Left ventricle myocardium superior (tissue), 1 donor: Measurements from ENCODE around the gene CHCHD1. TPM values are rescaled to one million over a fixed set of nuclear protein-coding genes. Genes with fewer than 3 reads are reported as not detected.
A peak's percentile ranks its signal among the peaks of the same experiment; 100 is the strongest.

Experiments used
- ATAC-seq: fragments of 200-7000 bp; cut with Tn5 transposase; one replicate; pipeline ENCODE4 v1.9.1; 2020; ENCODE audit warnings: mild to moderate bottlenecking, moderate library complexity
- DNase-seq: peaks from one replicate; pipeline ENCODE4 v3.0.0-alpha.2; 2020
- intact Hi-C: fragments of 100-400 bp; cut with micrococcal nuclease; formaldehyde crosslinking; loops from one replicate; pipeline ENCODE4 v1.11.0; 2022
- total RNA-seq: library from RNA; stranded (reverse); fragmentation: NEBNext Ultra II Directional; extraction: Animal tissue kit (Norgen Biotek cat#: 25700); gene quantifications from one replicate; pipeline ENCODE4 v1.2.1, GENCODE V29; 2021
- donor health status: DM: no; HTN: yes; CAD: no; lungs with severe emphysema.

The CHCHD1 gene
- total RNA-seq, 1 donor from 2014 or later, result 29.2 TPM

DNA sequence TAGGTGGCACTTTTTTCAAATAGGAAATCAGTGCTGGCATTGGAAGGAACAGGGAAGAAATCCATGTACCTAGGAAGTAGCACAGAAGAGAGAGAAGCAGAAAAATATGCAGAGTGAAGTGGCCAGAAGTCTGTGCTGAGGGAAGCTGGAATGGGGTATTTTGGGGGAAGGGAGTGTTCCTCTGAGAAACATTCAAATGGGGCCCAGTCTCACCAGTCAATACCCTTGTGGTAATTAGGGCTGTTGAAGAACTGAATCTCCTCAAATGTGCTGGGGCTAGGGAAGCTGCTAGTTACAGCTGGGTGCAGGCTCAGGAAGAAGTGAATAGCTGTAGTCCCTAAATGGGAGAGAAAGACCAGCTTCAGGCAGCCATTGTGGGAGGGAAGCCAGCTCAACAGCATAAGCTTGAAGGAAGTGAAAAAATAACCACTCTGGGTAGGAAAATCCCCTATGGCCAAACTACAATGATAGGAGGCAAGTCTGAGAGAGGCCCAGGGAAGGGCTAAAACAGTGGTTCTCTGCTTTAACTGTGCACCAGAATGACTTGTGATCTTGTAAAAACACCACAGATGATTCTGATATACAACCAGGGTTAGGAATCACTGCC lies 21.9 kb downstream of the CHCHD1 start:
- no peak for ATAC-seq
- intact Hi-C loops, result no loop called here
- no peak for DNase-seq

DNA sequence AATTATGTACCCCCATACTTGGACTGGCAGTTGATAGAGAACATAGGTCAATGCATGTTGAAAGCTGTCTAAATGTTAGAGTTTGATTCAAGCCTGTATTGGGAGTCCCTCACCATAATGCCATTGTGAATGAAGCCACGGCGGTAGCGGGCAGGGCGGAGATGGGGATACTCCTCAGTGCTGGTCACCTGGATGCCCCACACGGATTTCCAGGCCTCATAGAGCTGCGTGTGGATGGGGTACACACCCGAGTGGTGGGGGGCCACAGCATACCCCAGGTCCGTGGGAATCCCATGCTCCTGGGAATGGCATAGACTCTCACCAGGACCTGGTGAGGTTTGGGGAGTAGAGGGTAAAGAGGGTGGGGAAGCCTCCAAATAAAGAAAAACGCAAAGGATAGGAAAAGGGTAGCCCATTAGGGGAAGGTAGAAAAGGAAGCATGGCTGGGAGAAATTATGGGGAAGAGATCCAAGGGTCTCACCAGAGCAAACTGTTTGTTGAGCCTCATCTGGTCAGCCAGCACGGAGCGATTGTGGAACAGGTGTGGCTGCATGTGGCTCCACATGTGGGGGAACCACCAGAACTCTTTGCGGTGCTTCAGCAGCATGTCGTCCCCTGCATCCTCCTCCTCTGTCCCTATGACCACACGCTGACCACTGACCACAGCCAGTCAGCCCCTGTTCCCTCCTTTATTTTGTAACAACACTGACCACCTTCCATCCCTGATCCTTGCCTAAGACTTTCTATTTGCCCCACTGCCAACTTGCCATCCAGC lies 24.5 kb downstream of the CHCHD1 start:
- no peak for DNase-seq
- no peak for ATAC-seq
- intact Hi-C loops, result no loop called here

DNA sequence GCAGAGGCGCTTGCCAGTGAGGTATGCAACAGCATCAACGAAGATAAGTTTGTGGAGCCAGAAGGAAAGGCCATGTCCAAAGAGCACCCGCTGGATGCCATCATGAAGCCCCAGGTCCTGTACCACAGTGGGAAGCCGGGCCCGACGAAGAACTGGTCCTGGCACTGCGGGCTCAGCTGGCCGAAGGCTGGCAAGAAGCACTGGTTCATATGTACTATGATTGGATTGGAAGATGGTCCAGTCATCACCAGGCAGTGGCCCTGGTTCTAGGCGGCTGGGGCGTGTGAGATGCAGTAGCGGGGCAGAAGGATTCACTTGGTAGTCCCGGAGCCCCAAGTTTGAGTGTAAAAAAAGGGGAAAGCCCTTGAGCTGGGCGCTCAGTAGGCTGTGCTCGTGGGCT lies 25.6 kb downstream of the CHCHD1 start:
- DNase-seq (peak; percentile 25), ATAC-seq (no peak)
- intact Hi-C loops, result no loop called here

DNA sequence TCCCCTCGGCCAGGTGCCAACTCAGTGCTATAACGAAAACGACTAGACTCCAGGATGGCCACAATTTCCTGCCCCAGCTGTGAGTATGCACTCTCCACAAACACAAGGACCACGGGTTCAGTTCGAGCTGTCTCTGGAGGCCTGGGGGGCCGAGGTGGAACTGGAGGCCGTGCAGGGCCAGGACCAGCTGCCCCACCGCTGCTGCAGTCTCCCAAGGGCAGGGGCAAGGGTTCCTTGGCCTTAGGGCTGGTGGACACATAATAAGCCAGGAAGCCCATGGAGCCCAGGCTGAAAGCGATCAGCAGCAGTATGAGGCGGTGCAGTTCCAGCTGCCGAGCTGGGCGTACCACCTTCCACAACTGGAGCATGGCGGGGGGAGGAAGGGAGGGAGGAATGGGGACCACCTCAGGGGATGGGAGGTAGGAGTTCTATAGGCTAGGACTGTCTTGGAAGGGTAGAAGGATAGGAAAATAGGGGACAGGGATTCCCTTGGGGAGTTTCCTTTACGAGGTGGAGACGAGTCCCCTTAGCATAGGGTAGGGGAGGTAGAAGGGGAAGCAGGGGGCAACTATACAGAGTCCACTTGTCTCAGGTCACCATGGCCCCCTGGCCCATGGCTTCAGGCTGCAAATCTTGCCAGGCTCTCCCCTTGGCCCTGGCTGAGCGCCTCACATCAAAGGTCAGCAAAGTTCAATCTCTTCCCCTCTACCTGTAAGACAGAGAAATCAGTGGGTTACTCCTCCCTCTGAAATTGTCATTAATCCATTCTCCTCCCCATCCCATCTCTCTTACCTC lies 26.4 kb downstream of the CHCHD1 start:
- ATAC-seq, result no peak
- intact Hi-C loops, result no loop called here
- peak; percentile 18 for DNase-seq

DNA sequence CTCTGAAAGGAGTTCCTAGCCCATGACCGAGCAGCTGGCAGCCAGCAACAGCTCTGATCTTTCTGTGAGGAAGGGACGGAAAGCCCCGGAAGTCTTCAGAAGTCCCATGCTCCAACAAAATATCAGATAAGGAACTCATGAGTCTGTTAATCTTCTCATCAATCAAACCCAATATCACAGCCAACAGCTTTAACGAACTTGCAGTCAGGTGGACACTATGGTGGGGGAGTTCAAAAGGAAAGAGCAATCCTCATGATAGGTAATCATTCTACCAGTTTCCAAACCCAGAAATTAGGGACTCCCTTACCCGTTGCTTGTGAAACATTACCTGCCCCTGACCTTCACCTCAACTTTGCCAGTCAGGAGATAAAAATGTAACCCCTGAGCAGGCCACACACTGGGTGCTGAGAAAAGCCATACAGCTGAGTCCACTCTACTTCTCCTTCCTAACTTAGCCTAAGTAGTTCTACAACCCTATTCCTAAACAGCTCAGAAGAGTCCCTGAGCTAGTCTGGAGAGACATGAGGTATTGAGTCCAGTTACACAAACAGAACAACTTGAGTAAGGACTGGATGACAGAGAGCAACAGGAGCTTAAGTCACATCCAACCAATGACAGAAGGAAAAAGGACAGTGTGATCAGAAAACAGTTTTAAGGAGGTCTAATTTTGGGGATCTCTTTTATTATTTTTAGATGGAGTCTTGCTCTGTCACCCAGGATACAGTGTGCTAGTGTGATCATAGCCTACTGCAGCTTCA lies 27.4 kb downstream of the CHCHD1 start:
- ATAC-seq (no peak), DNase-seq (no peak)
- intact Hi-C loops, result no loop called here

DNA sequence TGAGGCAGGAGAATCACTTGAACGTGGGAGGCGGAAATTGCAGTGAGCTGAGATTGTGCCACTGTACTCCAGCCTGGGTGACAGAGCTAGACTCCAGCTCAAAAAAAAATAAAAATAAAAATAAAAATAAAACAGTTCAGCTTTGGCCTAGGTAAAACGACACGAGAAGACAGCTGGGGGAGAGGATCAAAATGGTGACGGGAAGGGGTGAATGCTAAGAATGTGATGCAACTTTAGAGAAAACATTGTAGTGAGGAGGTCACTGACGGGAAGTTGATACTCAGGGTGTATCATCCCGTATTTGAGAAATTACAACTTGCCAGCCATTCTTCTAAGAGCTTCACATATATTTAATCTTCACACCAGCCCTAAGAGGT lies 28.5 kb downstream of the CHCHD1 start:
- ATAC-seq, result no peak
- DNase-seq, result no peak
- intact Hi-C loops, result no loop called here

DNA sequence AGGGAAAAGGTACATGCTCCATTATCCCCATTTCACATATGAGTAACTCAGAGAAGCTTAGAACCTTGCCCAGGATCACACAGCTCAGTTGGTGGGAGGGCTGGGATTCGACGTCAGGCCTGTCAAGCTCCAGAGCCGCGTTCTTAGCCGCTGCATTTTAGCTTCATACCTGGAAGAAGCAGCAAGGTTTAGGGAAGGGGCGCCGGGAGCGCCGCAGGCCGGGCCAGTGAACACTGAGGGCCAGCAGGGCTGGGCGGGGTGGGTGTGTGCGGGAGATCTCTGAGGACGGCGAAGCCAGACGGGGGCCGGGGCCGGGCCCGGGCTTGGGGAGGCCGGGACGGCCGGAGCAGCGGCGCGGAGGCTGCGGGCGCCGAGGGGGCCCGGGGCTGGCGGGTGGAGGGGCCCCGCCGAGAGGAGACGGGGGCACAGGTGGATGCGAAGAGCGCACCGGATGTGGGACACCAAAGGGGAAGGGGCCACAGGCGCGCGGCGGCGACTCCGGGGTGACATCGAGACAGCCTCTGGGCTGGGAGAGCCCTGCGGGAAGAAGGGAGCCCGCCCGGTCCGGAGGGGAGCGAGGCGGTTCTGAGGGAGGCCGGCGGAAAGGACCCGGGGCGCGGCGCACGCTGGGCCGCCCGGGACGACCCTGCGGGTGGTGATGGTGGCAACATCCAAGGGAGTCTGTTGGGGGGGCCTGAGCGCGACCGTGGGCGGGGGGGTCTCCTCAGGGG lies 29.1 kb downstream of the CHCHD1 start:
- DNase-seq (peak; percentile 66), ATAC-seq (peak; percentile 38)
- intact Hi-C loops, result no loop called here

DNA sequence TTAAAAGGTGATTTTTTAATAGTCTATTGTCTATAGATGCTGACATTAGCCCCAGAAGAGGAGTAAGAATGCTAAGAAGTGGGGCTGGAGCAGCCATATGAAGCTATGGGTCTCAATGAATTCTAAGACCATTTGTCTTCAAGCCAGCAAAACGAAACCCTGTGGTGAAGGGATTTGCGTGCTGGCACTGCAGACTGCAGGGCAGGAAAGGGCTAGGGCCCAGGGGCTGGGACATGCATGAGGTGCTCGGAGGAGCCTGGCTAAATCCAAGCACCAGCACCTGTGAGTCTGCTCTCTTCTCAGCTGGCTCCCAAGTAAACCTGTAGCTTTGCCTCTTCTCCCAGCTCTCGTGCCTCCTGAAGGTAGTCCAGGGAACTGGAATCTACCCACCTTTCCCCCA lies 30.8 kb downstream of the CHCHD1 start:
- no peak for ATAC-seq
- intact Hi-C loops, result no loop called here
- DNase-seq, result peak; percentile 28

DNA sequence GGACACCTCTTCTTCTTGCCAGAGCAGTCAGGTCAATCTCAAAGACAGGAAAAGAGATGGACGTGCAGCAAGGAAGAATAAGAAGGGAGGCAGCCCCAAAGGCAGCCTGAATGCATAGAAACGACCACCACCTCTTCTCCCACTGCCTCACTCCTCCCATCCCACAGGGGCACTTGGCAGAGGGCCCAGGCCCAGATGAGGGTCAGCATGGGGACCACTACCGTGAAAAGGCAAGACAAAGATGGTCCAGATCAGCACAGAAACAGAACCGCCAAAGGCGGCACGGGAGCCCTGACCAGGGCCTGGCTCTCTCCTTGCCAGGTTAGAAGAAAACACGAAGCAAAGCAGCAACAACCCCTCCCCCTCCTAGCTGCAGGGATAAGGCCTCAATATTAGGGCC lies 31.5 kb downstream of the CHCHD1 start:
- DNase-seq (peak; percentile 36), ATAC-seq (no peak)
- intact Hi-C loops, result no loop called here

DNA sequence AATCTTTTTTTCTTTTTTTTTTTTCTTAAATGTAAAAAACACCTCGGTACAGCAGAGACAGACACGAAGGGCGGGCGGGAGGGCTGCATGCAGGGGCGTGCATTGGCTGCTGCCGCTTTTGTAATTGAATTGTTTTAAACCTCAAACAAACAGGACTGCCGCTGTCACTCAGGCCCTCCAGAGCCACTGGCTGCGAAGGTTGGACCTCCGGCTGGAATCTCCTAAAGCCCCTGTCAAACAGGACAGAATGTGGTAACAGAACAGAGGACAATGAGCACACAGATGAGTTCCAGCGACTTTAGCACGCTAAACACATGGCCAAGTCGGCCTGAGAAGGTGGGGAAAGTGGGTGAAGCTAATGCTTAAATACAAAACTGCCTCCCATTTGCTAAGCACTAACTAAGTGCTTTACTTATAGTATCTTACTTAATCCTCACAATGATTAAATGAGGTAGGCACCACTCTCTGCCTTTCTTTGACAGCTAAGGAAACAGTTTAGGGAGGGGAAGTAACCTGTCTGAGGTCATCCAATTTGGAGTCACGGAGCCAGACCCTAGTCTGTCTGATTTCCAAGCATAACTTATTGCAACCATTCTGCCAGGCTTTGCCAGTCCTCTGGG lies 32.5 kb downstream of the CHCHD1 start:
- intact Hi-C loops, result no loop called here
- DNase-seq, result no peak
- ATAC-seq, result no peak

DNA sequence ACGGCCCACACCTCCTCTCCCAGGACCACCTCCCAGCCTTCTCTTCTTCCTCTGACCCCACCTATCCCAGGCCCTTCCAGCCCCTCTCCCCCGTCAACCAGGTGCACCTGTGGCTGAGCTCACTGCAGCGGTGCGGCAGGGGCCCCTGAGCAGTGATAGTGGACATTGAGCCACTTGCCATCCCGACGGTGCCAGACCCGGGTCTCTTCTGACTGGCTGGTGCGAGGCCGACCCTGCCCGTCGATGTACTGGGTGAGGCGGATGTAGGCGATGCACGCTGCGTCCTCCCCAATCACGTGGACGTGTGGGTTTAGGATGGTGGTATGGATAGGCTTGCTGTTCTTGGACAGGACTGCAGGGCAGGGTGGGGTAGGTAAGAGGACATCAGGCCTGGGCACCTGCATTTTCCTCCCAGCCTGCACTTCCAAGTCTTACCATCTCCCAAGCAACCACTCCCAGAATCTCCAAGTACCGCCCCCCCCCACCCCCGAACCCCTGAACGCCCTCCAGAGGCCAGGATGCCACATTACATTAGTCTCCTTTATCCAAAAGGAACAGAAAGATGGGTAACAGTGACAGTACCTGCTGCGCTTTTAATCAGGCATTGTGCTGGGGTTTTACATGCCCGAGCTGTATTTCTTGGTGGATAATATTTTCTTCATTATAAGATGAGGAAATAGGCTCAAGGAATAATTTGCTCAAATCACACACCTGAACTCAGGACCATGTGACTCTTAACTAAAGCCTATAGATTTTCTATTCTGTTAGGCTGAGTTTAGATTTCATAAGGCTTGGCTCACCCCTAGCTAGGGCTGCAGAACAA lies 33.3 kb downstream of the CHCHD1 start:
- no peak for ATAC-seq
- intact Hi-C loops, result no loop called here

DNA sequence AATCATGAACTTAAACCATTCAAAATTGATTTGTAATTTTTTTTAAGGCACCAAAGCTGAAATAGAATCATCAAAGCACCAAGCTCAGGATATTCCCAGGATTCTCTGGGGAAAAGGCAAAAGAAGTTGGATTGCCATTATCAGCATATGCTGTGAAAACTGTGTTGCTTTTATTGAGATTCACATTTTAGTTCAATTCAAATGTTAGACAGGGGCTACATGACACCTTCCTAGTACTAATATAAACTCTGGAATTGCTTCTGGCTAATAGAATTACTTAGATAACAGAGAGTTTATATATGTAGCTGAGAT lies 33.8 kb downstream of the CHCHD1 start:
- DNase-seq (no peak), ATAC-seq (no peak)
- intact Hi-C loops, result no loop called here

More for the DNA sequence above, 33.3 kb downstream of the CHCHD1 start:
- DNase-seq, result no peak

DNA sequence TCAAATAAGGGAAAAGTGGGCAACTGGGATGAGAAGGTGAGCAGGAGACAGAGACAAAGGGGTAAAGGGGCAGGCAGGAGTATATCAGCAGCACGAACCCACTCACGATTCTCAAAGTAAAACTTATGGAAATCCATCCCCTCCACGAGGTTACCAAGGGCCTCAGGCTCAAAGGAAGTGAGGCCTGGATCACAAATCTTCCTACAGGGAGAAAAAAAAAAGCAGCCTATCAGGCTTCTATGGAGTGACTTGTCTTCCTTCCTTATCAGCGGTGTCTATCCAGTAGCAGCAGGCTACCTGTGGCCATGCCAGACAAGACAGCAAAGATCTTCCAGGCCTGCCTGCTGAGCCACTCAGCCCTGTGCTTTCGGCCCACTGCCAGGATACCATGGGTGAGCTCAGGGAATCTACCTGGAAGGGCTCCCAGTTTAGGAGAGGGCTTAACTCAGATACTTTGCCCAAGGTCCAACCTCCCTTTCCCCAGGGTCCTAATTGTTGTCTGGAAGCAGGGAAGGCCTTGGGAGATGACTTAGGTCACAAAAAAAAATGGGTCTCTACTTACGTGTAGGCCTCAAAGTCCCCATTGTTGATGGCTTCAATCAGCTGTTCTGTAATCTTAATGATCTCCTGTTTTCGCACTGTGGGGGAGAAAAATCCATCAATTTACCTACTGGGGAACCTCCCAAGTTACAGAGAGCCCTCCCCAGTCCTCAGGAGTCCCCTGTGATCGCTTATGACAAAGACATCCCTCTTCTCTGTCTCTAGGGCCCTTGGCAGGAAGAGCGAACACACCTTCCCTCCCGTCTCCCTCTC lies 35.3 kb downstream of the CHCHD1 start:
- ATAC-seq (peak; percentile 11), DNase-seq (peak; percentile 24)
- intact Hi-C loops, result no loop called here

DNA sequence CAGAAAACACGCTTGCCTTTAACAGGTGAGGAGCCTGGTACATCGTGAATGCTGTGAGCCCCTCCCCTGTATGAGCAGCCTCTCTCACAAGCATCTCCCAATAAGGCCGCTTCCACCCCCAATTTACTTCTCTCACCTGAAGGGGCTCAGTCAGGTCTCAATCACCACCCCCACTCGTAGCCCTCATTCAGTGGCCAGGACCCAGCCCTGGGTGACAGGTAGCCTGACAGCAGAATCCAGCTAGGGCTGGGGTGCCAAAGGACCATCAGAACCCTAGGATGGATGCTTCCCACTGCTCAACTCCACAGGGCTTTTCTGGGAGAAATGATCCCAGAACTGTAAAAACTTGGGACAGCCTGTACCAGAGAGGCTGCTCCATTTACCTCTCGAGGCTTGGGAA lies 36.0 kb downstream of the CHCHD1 start:
- intact Hi-C loops, result no loop called here
- ATAC-seq, result no peak
- DNase-seq, result no peak

DNA sequence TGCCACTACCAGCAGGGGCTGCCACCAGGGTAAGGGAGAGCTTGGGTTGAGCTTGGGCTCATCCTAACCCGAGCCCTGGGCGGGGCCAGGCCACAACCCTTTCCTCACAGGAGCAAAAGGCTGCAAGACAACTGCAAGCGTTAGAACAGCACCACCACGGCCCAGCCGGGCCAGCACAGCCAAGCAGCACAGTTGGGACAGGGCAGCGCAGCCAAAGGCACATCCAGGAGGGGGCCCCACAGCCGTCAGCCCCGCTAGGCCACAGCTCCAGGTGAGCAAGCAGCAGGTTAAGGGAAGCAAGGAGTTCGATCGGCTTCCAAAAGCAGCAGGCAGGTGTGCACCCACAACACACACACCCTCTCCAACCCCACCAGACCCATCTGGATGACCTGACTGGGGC lies 36.6 kb downstream of the CHCHD1 start:
- ATAC-seq, result no peak
- intact Hi-C loops, result no loop called here
- no peak for DNase-seq

DNA sequence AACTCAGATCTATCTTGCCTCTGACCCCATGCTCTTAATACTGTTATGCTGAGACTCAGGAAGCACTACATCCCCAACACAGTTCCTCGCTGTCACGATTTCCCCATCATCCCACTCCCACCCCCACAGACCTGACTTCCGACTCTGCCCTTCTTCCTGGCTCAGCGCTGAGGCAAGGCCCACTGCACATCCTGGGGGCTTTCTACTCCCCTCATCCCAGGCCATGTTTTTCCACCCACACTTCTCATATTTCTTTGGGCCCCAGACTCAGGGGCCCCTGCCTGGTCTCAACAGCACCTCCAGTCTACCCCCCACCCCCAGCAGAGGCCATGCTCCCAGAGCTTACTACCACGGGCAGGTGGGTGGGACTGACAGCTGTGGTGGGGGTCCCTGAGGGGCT lies 37.2 kb downstream of the CHCHD1 start:
- ATAC-seq (no peak), DNase-seq (no peak)
- intact Hi-C loops, result no loop called here

DNA sequence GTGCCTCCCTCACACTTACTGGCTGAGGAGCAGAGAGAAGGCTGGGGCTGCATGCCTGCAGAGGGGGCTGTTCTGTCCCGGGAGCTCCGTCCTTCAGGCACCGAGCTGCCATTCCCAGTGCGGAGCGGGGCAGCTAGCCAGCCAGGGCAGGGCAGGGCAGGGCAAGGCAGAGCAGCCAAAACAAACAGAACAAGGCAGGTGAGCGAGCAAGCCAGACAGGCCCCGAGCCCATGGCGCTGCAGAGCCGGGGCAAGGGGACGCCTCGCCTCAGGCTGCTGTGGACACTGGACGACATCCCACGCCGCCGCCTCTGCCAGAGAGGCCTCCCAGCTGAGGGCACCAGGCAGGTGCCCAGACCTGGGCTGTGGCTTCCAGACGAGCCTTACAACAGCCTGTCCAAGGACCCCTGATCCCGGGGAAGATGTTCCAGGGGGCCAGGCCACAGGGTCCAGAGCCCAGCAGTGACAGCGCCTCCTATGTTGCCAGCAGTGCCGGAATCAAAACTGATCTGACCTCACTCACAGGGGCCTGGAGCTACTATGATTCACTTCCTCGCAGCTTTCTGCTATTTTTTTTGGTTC lies 37.8 kb downstream of the CHCHD1 start:
- ATAC-seq, result peak; percentile 65
- intact Hi-C loops, result no loop called here
- peak; percentile 76 for DNase-seq
